ENCODE results near the gene INTS7. TPM values are rescaled to one million over a fixed set of nuclear protein-coding genes. Genes with fewer than 3 reads are reported as not detected.

Gene INTS7
- total RNA-seq, 1 experiment from 2014 or later, result 21.7 TPM

GRCh38 chr1:211968200-211968834 lies 67.0 kb downstream of the INTS7 start:
- TF ChIP-seq CBX3 (IDR thresholded peaks at IDR 0.05; ENCODE audit: low read depth) (no peak), JUND (IDR thresholded peaks at IDR 0.05) (no peak), MAX (IDR thresholded peaks at IDR 0.05) (no peak), TCF7L2 (IDR thresholded peaks at IDR 0.05; ENCODE audit: borderline replicate concordance, extremely low read depth, insufficient read depth, insufficient read length) (no peak), EZH2phosphoT487 (IDR thresholded peaks at IDR 0.05; ENCODE audit: borderline replicate concordance) (no peak), RAD21 (IDR thresholded peaks at IDR 0.05; ENCODE audit: low read depth) (no peak), SP1 (IDR thresholded peaks at IDR 0.05; ENCODE audit: low read depth) (no peak), CEBPB (IDR thresholded peaks at IDR 0.05; ENCODE audit: low read depth) (no peak), ZNF274 (IDR thresholded peaks at IDR 0.05; ENCODE audit: low read depth, low read length) (no peak)
- TF ChIP-seq, protein P1, sequence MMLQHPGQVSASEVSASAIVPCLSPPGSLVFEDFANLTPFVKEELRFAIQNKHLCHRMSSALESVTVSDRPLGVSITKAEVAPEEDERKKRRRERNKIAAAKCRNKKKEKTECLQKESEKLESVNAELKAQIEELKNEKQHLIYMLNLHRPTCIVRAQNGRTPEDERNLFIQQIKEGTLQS (IDR thresholded peaks at IDR 0.05), result no peak
- RAD21 ChIA-PET (ENCODE audit: low non-redundant PET in 1 of 2, low total read pairs in 2 of 2, uncharacterized antibody in 2 of 2, unreplicated experiment in 2 of 2), result no interaction called here
- Histone ChIP-seq H3K9me2 (ENCODE audit: insufficient read depth) (no peaks in the 10 kb centered on the region), H4K20me1 (ENCODE audit: insufficient read depth) (no peaks in the 10 kb centered on the region), H3K79me2 (ENCODE audit: insufficient read depth, low read length) (no peaks in the 10 kb centered on the region), H3K4me1 (ENCODE audit: control insufficient read depth in 1 of 2, insufficient read depth in 2 of 2, low read length in 2 of 2) (no peaks in the 10 kb centered on the region), H3K9ac (ENCODE audit: low read length) (no peak overlapping the region), H3K27ac (ENCODE audit: low read depth, low read length) (no peak overlapping the region), H3K36me3 (ENCODE audit: control insufficient read depth in 1 of 2, insufficient read depth in 2 of 2, low read length in 2 of 2) (no peaks in the 10 kb centered on the region; a peak in 1 of 4 replicates), H3K4me2 (ENCODE audit: low read length) (no peak overlapping the region), H3K9me3 (ENCODE audit: control insufficient read depth in 1 of 2, insufficient read depth in 1 of 2, low read depth in 1 of 2, low read length in 2 of 2) (no peaks in the 10 kb centered on the region), H2AFZ (ENCODE audit: low read depth, low read length, poor library complexity, severe bottlenecking) (no peak overlapping the region), H3K4me3 (replicated peaks in 1 of 2; ENCODE audit: low read depth in 1 of 2, low read length in 2 of 2) (no peak overlapping the region), H3K27me3 (ENCODE audit: insufficient read depth, low read length) (no peaks in the 10 kb centered on the region)
- POLR2A ChIA-PET, result no interaction called here
- CTCF ChIA-PET, result no interaction called here
- BruUV-seq (replicated peaks), result no TSS peak
- DNase-seq (ENCODE audit: low read depth, low spot score), result no peak
- no peak for ATAC-seq
- intact Hi-C loops (cut with micrococcal nuclease), result no loop called here

GRCh38 chr1:211967704-211968103 lies 67.7 kb downstream of the INTS7 start:
- no peak overlapping the region for H3K4me3 ChIP-seq (replicated peaks in 1 of 2; ENCODE audit: low read depth in 1 of 2, low read length in 2 of 2)
- H3K27me3 ChIP-seq (ENCODE audit: insufficient read depth, low read length), result no peaks in the 10 kb centered on the region
- H3K9me3 ChIP-seq (ENCODE audit: control insufficient read depth in 1 of 2, insufficient read depth in 1 of 2, low read depth in 1 of 2, low read length in 2 of 2), result no peaks in the 10 kb centered on the region
- H2AFZ ChIP-seq (ENCODE audit: low read depth, low read length, poor library complexity, severe bottlenecking), result no peak overlapping the region
- ChIA-PET POLR2A (no interaction called here), CTCF (no interaction called here), RAD21 (ENCODE audit: low non-redundant PET in 1 of 2, low total read pairs in 2 of 2, uncharacterized antibody in 2 of 2, unreplicated experiment in 2 of 2) (no interaction called here)
- no peaks in the 10 kb centered on the region for H4K20me1 ChIP-seq (ENCODE audit: insufficient read depth)
- H3K9me2 ChIP-seq (ENCODE audit: insufficient read depth), result no peaks in the 10 kb centered on the region
- no TSS peak for BruUV-seq (replicated peaks)
- H3K9ac ChIP-seq (ENCODE audit: low read length), result no peak overlapping the region
- no peak for DNase-seq (ENCODE audit: low read depth, low spot score)
- H3K36me3 ChIP-seq (ENCODE audit: control insufficient read depth in 1 of 2, insufficient read depth in 2 of 2, low read length in 2 of 2), result no peaks in the 10 kb centered on the region; a peak in 1 of 4 replicates
- no peak overlapping the region for H3K27ac ChIP-seq (ENCODE audit: low read depth, low read length)
- no peaks in the 10 kb centered on the region for H3K4me1 ChIP-seq (ENCODE audit: control insufficient read depth in 1 of 2, insufficient read depth in 2 of 2, low read length in 2 of 2)
- H3K79me2 ChIP-seq (ENCODE audit: insufficient read depth, low read length), result no peaks in the 10 kb centered on the region
- no peak overlapping the region for H3K4me2 ChIP-seq (ENCODE audit: low read length)
- intact Hi-C loops (cut with micrococcal nuclease), result no loop called here
- no peak for ATAC-seq
- TF ChIP-seq ZFX (IDR thresholded peaks at IDR 0.05), result no peak
- TF ChIP-seq, protein P1 (IDR thresholded peaks at IDR 0.05), result no peak
- TF ChIP-seq REST (IDR thresholded peaks at IDR 0.05; ENCODE audit: low read depth), result no peak
- TF ChIP-seq SP1 (IDR thresholded peaks at IDR 0.05; ENCODE audit: low read depth), result no peak
- TF ChIP-seq RAD21 (IDR thresholded peaks at IDR 0.05; ENCODE audit: low read depth), result no peak
- TF ChIP-seq CEBPB (IDR thresholded peaks at IDR 0.05; ENCODE audit: low read depth), result no peak
- no peak for TF ChIP-seq YY1 (IDR thresholded peaks at IDR 0.05; ENCODE audit: extremely low read depth, insufficient replicate concordance, low read depth, low read length)
- TF ChIP-seq ZNF274 (IDR thresholded peaks at IDR 0.05; ENCODE audit: low read depth, low read length), result no peak
- no peak for TF ChIP-seq CTCF (IDR thresholded peaks at IDR 0.05 in 2 of 3, conservative IDR thresholded peaks at IDR 0.05 in 1 of 3; ENCODE audit: borderline replicate concordance in 1 of 3, insufficient read depth in 1 of 3, low read depth in 2 of 3, low read length in 2 of 3)
